ENCODE results near the gene C16orf74.

Gene C16orf74

GRCh38 chr16:85746460-85747215 lies 4.3 kb downstream of the C16orf74 start:
- DNase-seq: no peak

- no peak for DNase-seq
These were observed 11.8 kb downstream of the C16orf74 start for GRCh38 chr16:85738923-85739715.

- DNase-seq: no peak
These were observed 14.0 kb downstream of the C16orf74 start for GRCh38 chr16:85736921-85737320.

GRCh38 chr16:85735946-85736345 lies 14.9 kb downstream of the C16orf74 start:
- DNase-seq: no peak

GRCh38 chr16:85735225-85735635 lies 15.7 kb downstream of the C16orf74 start:
- DNase-seq: no peak

GRCh38 chr16:85734311-85735017 lies 16.4 kb downstream of the C16orf74 start:
- no peak for DNase-seq

GRCh38 chr16:85733839-85734170 lies 17.1 kb downstream of the C16orf74 start:
- no peak for DNase-seq

- no peak for DNase-seq
These were observed 17.6 kb downstream of the C16orf74 start for GRCh38 chr16:85733155-85733838.

GRCh38 chr16:85731179-85731578 lies 19.7 kb downstream of the C16orf74 start:
- DNase-seq: no peak

- no peak for DNase-seq
These were observed 20.8 kb downstream of the C16orf74 start for GRCh38 chr16:85730186-85730465.

- no peak for DNase-seq
These were observed 21.3 kb downstream of the C16orf74 start for GRCh38 chr16:85729452-85730185.

- no peak for DNase-seq
These were observed 22.0 kb downstream of the C16orf74 start for GRCh38 chr16:85728879-85729278.

- no peak for DNase-seq
These were observed 26.0 kb downstream of the C16orf74 start for GRCh38 chr16:85724936-85725335.

GRCh38 chr16:85724126-85724879 lies 26.6 kb downstream of the C16orf74 start:
- no peak for DNase-seq

GRCh38 chr16:85722128-85722893 lies 28.6 kb downstream of the C16orf74 start:
- no peak for DNase-seq

- DNase-seq: no peak
These were observed 30.6 kb downstream of the C16orf74 start for GRCh38 chr16:85720302-85720637.

GRCh38 chr16:85719605-85720301 lies 31.1 kb downstream of the C16orf74 start:
- no peak for DNase-seq

GRCh38 chr16:85718682-85719081 lies 32.2 kb downstream of the C16orf74 start:
- DNase-seq: no peak

- DNase-seq: no peak
These were observed 32.8 kb downstream of the C16orf74 start for GRCh38 chr16:85718153-85718477.

GRCh38 chr16:85717393-85718152 lies 33.3 kb downstream of the C16orf74 start:
- peak; percentile 52 for DNase-seq
